HG03520 (cell line): ENCODE measurements around the gene TOMM20.

Source experiments
- ATAC-seq: cut with Tn5 transposase; IDR thresholded peaks from one replicate; pipeline ENCODE4 v1.9.1; 2021; ENCODE audit warnings: mild to moderate bottlenecking, moderate library complexity; ENCODE audit not compliant: unreplicated experiment

Gene TOMM20

DNA sequence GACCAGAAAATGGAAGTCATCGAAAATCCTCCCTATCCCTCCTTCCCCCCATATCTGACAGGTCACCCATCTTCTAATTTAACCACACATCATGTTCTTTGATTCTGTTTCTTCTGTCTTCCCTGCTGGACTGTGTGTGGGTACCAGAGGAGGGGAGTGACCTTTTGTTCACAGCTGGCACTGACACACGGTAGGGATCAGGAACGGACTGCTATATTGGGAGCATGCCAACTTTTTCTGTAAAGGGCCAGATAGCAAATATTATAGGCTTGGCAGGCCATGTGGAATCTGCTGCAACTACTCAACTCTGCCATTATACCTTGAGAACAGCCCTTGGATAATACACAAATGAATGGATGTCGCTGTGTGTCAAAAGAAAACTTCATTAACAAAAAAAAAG lies 7.5 kb upstream of the TOMM20 start:
- no peak for ATAC-seq

DNA sequence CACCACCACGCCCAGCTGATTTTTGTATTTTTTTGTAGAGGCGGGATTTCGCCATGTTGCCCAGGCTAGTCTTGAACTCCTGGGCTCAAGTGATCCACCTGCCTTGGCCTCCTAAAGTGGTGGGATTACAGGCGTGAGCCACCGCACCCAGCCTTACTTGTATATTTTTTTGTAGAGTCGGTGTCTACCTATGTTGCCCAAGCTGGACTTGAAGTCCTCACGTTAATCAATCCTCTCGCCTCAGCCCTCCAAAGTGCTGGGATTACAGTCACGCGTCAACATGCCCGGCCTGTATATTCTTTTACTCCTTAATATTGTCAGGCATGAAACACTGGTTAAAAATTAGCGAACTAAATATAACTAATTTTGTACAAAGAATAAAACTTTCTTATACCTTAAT lies 5.5 kb upstream of the TOMM20 start:
- ATAC-seq, result no peak

DNA sequence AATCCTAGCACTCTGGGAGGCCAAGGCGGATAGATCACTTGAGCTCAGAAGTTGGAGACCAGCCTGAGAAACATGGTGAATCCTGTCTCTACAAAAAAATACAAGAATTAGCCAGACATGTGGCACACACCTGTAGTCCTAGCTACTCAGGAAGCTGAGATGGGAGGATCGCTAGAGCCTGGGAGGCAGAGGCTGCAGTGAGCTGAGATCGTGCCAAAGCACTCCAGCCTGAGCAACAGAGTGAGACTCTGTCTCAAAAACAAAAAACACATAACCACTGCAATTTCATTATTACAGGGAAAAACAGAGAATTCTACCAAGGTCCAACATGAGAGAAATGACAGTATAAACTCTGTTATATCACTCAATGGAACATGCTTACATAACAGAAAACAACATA lies 4.4 kb upstream of the TOMM20 start:
- ATAC-seq, result no peak

DNA sequence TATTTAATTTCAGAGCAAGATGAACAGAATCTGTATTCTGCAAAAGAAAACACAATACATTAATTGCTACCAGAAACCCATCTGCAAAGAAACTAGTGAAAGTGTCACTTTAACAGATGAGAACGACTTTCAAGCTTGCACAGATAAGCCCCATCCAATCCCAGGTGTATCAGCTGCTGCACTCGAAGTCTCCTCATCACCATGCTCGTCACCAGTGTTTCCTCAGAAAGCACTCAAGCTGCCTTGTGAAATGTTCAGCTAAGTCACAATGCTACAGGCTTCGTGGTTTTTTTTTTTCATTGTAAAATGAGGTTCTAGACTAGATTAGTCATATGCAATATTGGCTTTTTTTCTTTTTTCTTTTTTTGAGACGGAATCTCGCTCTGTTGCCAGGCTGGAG lies 3.3 kb upstream of the TOMM20 start:
- ATAC-seq, result no peak

DNA sequence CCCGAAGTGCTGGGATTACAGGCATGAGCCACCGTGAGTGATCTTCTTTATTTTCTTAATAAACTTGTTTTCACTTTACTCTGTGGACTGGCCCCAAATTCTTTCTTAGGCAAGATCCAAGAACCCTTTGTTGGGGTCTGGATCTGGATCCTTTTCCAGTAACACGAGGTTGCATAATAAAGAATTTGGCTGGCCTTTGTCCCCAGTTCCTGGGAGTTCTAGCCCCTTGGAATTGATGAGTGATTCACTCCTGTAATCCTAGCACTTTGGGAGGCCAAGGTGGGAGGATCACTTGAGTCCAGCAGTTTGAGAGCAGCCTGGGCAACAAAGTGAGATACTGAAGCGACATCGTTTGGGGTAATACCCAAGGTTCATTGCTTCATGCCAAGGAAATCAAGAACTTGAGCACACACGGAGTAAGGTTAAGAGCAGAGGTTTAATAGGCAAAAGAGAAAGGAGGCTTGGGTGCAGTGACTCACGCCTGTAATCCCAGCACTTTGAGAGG lies 2.2 kb upstream of the TOMM20 start:
- ATAC-seq, result no peak

DNA sequence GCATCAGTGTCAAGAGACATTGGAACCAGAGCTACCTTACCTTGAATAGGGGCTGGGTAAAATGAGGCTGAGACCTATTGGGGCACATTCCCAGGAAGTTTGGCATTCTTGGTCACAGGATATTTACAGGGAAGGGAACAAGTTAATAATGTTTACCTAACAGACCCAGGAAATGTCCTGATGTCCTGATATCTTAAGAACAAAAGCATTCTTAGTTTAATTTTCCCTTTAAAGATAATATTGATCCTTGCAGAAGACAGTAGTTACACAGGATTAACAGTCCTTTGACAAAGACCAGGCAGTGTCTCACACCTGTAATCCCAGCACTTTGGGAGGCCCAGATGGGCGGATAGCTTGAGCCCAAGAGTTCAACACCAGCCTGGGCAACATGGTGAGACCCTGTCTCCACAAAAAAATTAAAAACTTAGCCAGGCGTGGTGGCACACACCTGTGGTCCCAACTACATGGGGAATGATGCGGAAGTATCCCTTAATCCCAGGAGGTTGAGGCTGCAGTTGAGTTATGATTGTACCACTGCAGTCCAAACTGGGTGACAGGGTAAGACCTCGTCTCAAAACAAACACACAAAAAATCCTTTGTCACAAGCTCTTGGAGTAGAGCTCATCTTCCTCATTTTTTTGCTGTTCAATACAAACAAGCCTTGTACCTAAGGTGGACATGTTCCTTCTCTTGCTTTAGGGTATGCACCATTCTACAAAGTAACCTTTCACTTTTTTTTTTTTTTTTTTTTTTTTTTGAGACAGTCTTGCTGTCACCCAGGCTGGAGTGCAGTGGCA lies 1.3 kb upstream of the TOMM20 start:
- ATAC-seq, result no peak

DNA sequence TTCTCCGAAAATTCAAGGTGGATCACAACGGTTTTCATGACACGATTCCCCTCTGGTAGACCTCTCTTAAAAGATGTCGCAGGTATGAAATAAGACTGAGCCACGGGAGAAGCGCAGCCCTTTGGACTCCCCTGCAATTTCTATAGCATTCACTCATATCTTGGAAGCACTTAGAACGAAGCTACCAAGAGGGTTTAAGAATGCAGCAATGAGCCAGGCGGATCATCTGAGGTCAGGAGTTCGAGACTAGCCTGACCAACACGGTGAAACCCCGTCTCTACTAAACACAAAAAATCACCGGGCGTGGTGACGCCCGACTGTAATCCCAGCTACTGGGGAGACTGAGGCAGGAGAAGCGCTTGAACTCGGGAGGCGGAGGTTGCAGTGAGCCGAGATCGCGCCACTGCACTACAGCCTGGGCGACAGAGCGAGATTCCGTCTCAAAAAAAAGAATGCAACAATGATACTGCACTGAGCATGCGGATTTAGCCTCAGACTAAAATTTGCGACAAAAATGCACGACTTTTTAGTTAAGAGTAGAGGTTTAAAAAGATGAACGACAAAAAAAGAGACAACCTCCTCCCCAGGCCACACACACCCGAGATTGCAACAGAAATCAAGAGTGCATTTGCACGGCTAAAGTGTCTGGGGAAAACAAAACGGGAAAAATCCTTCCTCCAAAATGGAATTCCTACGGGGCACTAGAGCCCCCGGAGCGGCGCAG lies 743 bp downstream of the TOMM20 start:
- no peak for ATAC-seq

DNA sequence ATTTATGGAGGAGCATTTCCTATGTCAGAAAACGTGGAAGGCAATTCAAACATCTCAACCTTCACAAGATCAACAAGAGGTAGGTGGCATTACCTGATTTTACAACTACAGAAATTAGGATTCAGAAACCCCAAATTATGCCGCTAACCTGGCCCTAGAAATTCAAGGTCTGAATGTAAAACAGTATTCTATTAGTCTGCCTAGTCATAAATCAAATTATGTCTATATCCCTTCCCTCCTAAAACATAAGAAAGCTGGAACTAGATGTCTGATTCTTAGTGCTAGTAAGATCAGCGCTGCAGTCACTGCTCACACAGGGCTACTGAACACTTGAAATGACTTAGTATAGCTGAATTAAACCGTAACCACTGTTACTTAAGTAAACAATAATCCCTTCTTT lies 1.4 kb downstream of the TOMM20 start:
- no peak for ATAC-seq

DNA sequence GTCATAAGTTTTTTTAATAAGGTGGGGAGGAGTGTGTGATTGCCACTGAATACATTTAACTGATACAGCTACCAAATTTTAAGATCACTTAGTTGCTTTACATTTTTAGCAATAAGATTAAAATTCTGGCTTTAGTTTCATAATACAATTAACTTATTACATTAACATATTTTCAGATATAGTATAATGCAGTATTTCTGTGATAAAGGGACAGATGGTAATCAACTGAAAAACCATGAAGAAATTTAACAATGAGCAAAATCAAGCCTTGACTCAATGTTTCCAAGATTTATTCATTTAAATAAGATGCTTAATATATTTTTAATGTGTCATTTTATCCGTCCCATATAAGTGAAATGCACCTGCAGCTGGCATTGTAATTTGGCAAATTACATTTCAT lies 4.0 kb downstream of the TOMM20 start:
- ATAC-seq, result no peak

DNA sequence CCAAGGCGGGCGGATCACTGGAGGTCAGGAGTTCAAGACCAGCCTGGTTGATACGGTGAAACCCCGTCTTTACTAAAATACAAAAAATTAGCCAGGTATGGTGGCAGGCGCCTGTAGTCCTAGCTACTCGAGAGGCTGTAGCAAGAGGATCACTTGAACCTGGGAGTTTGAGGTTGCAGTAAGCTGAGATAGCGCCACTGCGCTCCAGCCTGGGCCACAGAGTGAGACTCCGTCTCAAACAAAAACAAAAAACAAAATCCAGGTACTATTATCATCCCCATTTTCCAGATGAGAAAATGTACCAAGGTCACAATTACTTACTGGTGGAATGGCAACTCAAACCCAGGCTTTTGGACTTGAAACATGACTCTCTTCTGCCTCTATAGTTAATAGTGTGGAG lies 4.5 kb downstream of the TOMM20 start:
- ATAC-seq, result no peak

DNA sequence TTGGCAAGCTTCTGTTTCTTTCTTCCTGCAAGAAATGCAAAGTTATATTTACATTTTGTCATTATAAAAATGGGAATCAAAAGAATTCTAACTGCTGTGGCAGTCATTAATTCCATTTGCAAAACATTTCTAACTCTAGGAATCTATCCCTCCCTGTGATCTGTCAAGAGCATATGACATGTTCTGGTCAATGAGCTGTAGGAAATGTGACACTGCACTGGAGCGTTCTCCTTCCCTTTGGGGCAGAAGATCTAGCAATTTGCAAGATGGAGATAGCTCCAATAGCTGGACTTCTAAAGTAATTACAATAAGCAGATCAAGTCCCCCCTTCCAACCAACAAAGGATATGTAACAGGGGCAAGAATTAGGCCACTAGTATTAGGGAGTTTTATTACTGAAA lies 6.3 kb downstream of the TOMM20 start:
- no peak for ATAC-seq

DNA sequence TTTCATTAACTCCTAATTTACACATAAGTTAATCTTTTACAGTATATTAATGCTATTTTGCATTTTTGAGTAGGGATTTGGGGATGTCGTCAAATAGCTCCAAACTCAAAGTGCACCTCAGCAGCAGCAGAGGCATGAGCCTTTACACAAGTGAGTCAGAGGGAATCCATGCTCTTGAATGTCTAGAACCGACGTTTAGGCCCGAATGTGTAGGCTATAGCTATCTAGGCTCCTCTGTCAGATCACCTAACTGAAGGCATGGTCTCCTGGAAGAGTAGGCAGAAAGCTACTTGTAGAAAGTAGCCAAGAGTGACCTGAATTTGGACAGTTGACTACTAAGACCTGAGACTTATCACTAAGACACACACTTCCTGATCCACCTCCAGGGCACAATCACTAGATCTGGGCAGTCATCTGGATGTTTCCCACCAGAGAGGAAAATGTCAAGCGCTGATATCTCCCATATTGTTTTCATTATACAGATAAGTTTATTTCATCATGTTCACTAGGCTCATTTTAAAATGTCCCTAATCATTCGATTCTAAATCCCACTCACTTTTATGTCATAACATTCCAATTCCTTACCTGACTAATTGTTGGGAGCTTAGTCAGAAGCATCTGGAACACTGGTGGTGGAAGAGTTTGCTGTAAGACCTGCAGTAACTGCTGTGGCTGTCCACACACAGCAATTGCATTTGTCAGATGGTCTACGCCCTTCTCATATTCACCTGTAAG lies 15.3 kb downstream of the TOMM20 start:
- no peak for ATAC-seq

DNA sequence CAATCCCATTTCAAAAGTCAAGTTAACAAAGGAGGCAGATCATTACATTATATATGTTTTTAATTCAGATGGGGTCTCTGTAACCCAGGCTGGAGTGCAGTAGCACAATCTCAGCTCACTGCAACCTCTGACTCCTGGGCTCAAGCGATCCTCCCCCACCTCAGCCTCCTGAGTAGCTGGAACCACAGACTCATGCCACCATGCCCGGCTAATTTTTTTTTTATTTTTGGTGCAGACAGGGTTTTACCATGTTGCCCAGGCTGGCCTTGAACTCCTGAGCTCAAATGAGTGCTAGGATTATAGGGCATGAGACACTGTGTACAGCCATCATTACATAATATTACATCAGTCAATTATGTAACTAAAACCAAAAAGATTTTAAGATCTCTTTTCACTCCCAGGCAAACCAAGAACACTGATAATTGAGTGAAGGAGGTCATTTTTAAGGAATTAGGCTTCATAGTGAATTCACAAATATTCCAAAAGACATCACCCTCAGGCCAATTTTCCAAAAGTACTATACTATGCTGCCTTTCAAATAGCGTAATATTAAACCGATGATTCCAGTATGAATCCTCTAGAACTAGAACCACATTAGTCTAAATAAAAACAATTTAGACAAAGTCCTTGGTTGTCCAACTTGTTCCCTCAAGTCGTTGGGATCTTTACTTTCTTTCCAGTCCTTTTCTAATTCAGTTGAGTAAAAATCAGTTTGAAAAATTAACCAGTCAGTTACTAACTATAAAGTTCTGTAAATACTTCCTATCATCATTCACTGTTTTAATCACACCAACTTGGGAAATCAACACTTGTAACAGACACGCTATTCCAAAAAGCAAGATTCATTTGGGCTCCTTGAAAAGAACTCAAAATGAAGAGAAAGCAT lies 16.1 kb downstream of the TOMM20 start:
- no peak for ATAC-seq

DNA sequence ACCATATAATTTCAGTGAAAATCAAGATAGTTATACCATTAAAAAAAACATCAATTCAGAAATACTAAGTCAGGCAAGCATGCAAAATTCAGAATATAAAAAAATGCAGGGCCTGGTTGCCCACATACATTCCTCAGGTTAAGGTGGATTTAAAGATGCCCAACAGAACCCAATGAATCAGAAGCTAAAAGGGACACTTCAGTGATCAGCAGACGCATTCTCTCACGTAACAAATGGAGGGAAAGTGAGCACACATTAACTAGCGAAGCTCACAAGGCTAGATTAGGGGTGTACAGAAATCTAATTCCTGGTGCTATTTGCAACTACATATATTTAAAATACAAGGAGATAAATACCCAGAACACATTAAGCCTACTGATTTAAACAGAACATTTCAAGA lies 17.5 kb downstream of the TOMM20 start:
- ATAC-seq, result no peak

DNA sequence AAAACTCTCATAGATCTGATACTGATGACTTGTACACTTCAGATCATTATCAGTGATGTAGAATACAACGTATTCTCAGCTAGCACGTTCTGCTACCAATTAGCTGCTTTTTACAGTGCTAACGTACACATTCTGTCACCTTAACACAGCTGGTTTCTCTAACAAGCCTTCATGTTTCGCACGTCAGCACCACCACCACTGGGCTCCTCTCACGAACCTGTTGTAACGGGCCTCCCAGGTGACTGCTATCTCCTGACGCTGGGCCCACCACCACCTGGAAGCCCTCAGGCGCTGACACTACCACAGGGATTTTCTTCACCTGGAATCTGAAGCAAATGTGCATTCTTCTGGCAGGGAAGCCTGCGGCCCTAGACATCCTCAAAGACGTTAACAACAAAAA lies 19.8 kb downstream of the TOMM20 start:
- ATAC-seq, result no peak

DNA sequence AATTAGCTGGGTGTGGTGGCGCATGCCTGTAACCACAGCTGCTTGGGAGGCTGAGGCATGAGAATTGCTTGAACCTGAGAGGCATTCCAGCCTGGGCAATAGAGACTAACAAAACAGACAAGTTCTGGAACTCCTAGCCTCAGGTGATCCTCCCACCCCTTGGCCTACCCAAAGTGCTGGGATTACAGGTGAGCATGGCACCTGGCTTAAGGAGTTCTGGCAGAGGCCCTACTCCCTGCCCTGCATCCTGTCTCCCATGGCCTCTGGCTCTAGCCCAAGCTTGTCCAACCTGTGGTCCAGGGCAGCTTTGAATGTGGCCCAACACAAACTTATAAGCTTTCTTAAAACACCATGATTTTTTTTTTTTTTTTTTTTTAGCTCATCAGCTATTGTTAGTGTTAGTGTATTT lies 20.4 kb downstream of the TOMM20 start:
- no peak for ATAC-seq

DNA sequence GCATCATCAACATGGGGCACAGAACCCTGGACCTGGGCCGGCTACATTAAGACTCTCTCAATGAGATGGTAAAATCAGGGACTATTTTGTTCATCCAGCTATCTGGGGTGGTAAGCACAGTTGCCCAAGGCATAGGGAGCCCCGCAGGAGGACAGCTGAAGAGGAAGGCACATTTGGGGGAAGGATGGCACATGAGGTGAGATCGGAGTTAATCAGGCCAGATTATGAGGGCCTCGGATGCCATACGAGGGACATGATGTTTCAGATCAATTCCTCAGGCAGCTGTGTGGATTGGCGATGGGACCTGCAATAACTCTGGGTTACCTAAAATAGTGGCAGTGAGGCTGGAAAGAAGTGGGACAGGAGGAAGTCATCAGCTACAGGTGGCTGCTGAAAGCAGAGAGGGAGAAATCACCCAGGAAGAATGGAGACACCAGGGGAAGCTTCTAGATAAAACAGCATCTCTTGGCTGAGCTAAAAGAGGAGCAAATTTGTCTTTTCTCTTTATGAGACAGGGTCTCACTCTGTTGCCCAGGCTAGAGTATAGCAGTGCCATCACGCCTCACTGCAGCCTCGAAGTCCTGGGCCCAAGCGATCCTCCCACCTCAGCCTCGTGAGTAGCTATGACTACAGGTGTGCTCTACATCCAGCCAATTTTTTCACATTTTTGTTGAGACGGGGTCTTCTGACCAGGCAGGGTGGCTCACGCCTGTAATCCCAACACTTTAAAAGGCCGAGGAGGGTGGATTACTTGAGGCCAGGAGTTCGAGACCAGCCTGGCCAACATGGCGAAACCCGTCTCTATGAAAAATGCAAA lies 21.1 kb downstream of the TOMM20 start:
- no peak for ATAC-seq

DNA sequence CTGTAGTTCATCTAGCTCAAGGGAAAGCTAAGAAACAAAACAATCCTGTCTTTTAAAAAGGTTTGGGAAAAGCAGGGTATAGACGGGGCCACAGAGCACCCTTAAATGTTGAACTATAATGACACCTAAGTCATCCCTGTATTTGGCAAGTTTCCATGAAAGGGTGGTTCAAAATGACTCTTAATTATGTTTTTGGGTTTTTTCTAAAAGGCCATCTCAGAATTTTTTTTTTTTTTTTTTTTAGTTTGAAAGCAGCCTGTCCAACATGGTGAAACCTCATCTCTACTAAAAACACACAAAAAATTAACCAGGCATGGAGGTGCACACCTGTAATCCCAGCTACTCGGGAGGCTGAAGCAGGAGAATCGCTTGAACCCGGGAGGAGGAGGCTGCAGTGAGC lies 22.2 kb downstream of the TOMM20 start:
- no peak for ATAC-seq

DNA sequence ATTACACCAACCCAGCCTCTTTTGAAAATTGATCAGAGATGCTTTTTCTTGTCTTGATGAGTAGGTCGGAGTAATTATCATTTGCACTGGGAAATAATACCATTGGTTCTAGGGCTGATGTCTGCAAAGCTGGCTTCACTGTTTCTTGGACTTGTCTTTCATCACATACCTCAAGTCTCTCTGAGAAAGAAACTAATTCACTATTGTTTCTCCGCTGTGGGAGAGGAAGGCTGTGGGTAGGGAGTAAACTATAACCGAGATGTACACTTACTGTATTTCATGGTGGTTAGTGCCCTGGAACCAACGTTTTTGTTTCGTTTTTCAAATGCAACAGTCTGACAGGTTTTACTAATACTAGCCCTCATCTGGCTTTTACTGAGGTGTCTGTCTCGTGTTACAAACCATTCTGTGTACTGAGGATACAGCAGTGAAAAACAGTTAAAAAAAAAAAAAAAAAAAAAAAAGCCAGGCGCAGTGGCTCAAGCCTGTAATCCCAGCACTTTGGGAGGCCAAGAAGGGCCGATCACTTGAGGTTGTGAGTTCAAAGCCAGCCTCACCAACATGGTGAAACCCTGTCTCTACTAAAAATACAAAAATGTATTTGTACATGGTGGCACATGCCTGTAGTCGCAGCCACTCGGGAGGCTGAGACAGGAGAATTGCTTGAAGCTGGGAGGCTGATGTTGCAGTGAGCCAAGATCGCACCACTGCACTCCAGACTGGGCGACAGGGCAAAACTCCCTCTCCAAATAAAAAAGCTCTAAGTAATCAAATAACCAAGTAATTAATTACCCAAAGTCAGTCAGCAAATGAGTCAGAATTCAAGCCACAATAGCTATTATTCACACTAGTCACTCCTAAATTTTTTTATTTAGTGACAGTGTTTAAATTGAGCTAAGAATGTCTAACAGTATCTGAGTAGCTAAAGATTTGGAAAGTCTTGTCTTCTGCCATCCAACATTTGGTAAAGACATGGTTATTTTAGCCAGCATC lies 23.3 kb downstream of the TOMM20 start:
- ATAC-seq, result peak; percentile 77
